ENCODE measurements around the gene NANP.

The NANP gene

GRCh38 chr20:25571240-25571639 lies 52.6 kb downstream of the NANP start:
- ATAC-seq (replicated peaks) = no peak
- H3K36me3 Mint-ChIP-seq = no peaks in the 10 kb centered on the region
- peaks cover 18 to 31% of the 10 kb centered on the region in 2 donors for H3K27me3 Mint-ChIP-seq
- H3K27ac Mint-ChIP-seq = no peak overlapping the region
- no peaks in the 10 kb centered on the region for H3K4me1 Mint-ChIP-seq
- H3K4me3 Mint-ChIP-seq = no peak overlapping the region
- peaks cover 0 to 4% of the 10 kb centered on the region in 2 donors for H3K9me3 Mint-ChIP-seq
- DNase-seq = no peak

GRCh38 chr20:25570148-25570530 lies 53.7 kb downstream of the NANP start:
- Mint-ChIP-seq H3K27ac (no peak overlapping the region), H3K4me1 (no peaks in the 10 kb centered on the region), H3K27me3 (peaks cover 12 to 34% of the 10 kb centered on the region in 2 donors), H3K36me3 (no peaks in the 10 kb centered on the region), H3K9me3 (peaks cover 0 to 4% of the 10 kb centered on the region in 2 donors), H3K4me3 (no peak overlapping the region)
- no peak for ATAC-seq (replicated peaks)
- no peak for DNase-seq

GRCh38 chr20:25567286-25567685 lies 56.5 kb downstream of the NANP start:
- no peak for ATAC-seq (replicated peaks)
- H3K36me3 Mint-ChIP-seq = no peaks in the 10 kb centered on the region
- H3K4me1 Mint-ChIP-seq = no peaks in the 10 kb centered on the region

DNA sequence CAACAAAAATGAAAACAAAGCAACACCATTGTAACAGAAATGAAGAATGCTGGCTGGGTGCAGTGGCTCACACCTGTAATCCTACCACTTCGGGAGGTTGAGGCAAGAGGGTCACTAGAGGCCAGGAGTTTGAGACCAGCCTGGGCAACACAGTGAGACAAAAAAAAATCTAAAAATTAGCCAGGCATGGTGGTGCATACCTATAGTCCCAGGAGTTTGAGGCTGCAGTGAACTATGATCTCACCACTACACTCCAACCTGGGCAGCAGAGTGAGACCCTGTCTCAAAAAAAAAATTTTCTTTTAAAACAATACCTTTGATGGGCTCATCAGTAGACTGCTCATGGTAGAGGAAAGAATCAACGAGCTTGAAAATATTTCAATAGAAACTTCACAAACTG lies 57.0 kb downstream of the NANP start:
- peaks cover 4 to 8% of the 10 kb centered on the region in 2 donors for H3K9me3 Mint-ChIP-seq
- DNase-seq (no peak), ATAC-seq (replicated peaks) (no peak)
- no peaks in the 10 kb centered on the region for H3K36me3 Mint-ChIP-seq
- no peak overlapping the region for H3K4me3 Mint-ChIP-seq
- H3K4me1 Mint-ChIP-seq = no peaks in the 10 kb centered on the region
- peaks cover 13 to 23% of the 10 kb centered on the region in 2 donors for H3K27me3 Mint-ChIP-seq
- H3K27ac Mint-ChIP-seq = no peak overlapping the region

More at GRCh38 chr20:25567286-25567685, 56.5 kb downstream of the NANP start:
- no peak overlapping the region for H3K27ac Mint-ChIP-seq
- H3K9me3 Mint-ChIP-seq = peaks cover 4 to 8% of the 10 kb centered on the region in 2 donors
- no peak for DNase-seq
- H3K27me3 Mint-ChIP-seq = peaks cover 13 to 23% of the 10 kb centered on the region in 2 donors
- no peak overlapping the region for H3K4me3 Mint-ChIP-seq

GRCh38 chr20:25565578-25566157 lies 58.1 kb downstream of the NANP start:
- ATAC-seq (replicated peaks) (no peak), DNase-seq (no peak)
- H3K4me3 Mint-ChIP-seq = no peak overlapping the region
- peaks cover 4 to 8% of the 10 kb centered on the region in 2 donors for H3K9me3 Mint-ChIP-seq
- peaks cover 10 to 18% of the 10 kb centered on the region in 2 donors for H3K27me3 Mint-ChIP-seq
- H3K4me1 Mint-ChIP-seq = no peaks in the 10 kb centered on the region
- H3K36me3 Mint-ChIP-seq = peaks cover 0 to under 1% of the 10 kb centered on the region in 2 donors
- H3K27ac Mint-ChIP-seq = no peak overlapping the region

GRCh38 chr20:25563876-25564275 lies 59.9 kb downstream of the NANP start:
- no peak for DNase-seq
- H3K36me3 Mint-ChIP-seq = peaks cover 0 to 4% of the 10 kb centered on the region in 2 donors
- H3K4me1 Mint-ChIP-seq = no peaks in the 10 kb centered on the region
- H3K9me3 Mint-ChIP-seq = peaks cover 6 to 7% of the 10 kb centered on the region in 2 donors
- H3K27ac Mint-ChIP-seq = no peak overlapping the region
- no peak for ATAC-seq (replicated peaks)
- no peak overlapping the region for H3K4me3 Mint-ChIP-seq
- peaks cover 7 to 10% of the 10 kb centered on the region in 2 donors for H3K27me3 Mint-ChIP-seq

DNA sequence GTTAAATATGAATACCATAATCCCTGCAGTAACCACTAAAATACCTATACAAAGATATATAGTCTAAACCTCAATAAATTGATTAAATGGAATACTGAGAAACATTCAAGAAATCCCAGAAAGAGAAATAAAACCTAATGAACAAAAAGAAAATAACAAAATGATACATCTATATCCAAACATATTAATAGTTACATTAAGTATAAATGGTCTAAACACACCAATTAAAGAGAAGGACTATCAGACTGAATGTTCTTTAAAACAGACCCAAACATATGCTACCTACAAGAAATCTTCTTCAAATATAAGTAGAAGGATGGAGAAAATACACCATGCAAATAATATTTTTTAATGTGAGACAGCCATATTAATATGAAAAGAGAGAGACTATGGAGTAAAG lies 60.5 kb downstream of the NANP start:
- H3K27ac Mint-ChIP-seq = no peak overlapping the region
- H3K9me3 Mint-ChIP-seq = peaks cover 6 to 7% of the 10 kb centered on the region in 2 donors
- H3K36me3 Mint-ChIP-seq = peaks cover 0 to 4% of the 10 kb centered on the region in 2 donors
- no peaks in the 10 kb centered on the region for H3K4me1 Mint-ChIP-seq
- no peak for DNase-seq
- peaks cover 7 to 10% of the 10 kb centered on the region in 2 donors for H3K27me3 Mint-ChIP-seq
- no peak overlapping the region for H3K4me3 Mint-ChIP-seq
- ATAC-seq (replicated peaks) = no peak

Measured in stimulated activated naive B cell treated with anti-CD40 and anti-IgM and Interleukin-4, amounts not matched to agents 10 μg/mL and 1 μg/mL and 100 μg/mL, for 72 hours (primary cell).